NCI-H510A treated with DMSO at 0.1 percent for 48 hours (cell line): ENCODE data around the gene GSK3A.

Experiments used
- DNase-seq: peaks from one replicate; lab custom pipeline; 2025; lab: John Stamatoyannopoulos, UW

Gene GSK3A

DNA sequence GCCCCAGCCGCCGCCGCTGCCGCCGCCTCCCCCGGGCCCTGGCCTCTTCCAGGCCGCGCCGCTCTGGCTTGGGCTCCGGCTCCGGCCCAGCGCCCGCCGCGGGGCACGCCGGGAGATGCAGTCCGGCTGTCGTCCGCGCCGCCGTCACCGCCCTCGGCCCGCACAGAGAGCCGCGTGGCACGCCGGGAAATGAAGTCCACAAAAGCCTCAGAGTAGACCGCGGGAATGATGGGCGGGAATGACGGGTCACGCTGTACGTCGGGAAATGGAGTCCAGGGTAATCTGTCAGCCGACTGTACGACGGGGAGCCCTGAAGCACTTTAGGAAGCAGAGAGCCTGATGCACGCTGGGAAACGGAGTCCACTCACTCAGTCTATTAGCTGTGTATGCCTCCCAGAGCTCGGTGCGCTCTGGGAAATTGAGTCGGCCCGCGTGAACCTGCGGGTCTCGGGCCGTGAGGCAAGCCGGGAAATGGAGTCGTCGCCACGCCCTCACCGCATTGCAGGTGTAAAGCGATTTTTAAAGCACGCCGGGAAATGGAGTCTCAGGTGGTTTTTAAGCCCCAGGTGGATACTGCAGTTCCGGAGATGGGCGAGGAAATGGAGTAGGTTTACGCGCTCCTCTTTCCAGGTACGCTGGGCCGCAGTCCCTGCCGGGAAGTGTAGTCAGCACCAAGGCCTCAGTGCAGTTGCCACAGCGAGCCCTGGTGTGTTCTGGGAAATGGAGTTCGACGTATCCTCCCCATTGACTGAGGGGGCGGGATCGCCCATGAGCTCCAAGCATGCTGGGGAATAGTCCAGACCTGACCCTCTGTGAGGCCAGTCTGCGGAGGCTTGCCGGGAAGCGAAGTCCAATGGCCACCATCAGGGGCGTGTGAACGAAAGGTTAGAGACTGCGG lies at the start of gene GSK3A:
TSS of gene GSK3A (minus strand) at position 91 of the 898 bp plus-strand sequence. CDS start 137 bp downstream, outside the sequence.
- DNase-seq: peak; percentile 100

DNA sequence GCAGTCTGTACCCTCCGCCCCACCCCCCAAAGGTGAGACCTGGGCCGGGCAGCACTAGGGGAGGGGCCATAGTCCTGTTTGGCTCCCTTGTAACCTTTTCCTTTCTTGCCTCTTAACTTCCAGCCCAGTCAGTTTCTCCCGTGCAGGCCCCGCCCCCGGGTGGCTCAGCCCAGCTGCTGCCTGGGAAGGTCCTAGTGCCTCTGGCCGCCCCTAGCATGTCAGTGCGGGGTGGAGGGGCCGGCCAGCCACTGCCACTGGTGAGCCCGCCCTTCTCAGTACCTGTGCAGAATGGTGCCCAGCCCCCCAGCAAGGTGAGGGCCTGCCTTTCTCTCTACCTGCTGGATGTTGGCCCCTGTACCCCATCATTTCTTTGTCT lies 49.0 kb upstream of the GSK3A start:
- DNase-seq: peak; percentile 15

DNA sequence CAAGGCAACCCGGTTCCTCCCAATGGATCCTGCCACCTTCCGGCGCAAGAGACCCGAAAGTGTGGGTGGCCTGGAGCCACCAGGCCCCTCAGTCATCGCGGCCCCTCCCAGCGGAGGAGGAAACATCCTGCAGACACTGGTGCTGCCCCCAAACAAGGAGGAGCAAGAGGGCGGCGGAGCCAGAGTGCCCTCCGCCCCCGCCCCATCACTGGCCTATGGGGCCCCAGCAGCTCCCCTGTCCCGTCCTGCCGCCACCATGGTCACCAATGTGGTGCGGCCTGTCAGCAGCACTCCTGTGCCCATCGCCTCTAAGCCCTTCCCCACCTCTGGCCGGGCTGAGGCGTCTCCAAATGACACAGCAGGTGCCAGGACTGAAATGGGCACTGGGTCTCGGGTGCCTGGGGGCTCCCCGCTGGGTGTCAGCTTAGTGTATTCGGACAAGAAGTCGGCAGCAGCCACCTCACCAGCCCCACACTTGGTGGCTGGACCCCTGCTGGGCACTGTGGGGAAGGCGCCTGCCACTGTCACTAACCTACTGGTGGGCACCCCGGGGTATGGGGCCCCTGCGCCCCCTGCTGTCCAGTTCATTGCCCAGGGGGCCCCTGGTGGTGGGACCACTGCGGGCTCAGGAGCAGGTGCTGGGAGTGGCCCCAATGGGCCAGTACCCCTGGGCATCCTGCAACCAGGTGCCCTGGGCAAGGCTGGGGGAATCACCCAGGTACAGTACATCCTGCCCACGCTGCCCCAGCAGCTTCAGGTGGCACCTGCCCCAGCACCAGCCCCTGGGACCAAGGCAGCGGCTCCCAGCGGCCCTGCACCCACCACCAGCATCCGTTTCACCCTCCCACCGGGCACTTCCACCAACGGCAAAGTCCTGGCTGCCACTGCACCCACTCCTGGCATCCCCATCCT lies 48.4 kb upstream of the GSK3A start:
- DNase-seq: no peak

DNA sequence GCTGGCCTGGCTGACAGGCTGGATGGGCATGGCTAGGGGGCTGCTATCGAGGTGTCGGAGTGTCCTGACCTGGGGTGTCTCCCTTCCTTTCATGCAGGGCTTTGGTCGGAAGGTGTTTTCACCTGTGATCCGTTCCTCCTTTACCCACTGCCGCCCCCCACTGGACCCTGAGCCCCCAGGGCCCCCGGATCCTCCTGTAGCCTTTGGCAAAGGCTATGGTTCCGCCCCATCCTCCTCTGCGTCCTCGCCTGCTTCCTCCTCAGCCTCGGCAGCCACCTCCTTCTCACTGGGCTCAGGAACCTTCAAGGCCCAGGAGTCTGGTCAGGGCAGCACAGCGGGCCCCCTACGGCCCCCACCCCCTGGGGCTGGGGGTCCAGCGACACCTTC lies 47.7 kb upstream of the GSK3A start:
- DNase-seq: no peak

DNA sequence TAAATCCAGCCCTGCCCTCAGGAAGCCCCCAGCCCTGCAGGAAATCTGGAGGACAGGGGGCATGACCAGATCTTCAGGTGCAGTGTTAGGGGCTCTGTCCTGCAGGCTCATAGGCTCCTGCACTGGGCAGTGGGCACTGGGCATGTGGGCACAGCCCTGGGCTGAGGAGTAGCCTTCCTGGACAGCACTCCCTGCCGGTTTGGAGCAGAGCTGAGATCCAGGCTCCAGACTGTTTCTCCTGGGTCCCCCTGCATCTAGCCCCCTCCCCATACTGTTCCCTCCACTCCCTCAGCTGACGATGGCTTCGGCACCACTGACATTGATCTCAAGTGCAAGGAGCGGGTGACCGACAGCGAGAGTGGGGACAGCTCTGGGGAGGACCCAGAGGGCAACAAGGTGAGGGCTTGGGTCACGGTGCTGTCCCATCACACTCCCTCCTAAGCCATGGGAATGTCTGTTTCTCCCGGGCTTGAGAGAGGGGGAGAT lies 47.2 kb upstream of the GSK3A start:
- no peak for DNase-seq

DNA sequence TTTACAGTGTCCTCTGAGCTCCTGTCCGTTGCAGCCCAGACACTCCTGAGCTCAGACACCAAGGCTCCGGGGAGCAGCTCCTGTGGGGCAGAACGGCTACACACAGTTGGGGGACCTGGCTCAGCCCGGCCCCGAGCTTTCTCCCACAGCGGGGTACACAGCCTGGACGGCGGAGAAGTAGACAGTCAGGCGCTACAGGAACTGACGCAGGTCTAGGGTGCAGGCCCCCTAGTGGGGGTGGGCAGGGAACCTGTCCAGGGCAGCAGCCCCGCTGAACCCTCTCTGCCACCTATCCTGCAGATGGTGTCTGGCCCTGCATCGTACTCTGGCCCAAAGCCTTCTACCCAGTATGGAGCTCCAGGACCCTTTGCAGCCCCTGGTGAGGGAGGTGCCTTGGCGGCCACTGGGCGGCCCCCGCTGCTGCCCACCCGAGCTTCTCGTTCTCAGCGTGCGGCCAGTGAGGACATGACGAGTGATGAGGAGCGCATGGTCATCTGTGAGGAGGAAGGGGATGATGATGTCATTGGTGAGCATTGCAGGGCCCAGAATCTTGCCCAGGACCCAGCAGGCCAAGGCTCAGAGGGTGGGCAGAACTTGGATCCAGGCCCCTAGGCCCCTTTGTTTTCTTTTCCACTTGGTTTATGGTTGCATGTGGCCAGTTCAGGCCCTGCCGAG lies 46.6 kb upstream of the GSK3A start:
- no peak for DNase-seq

DNA sequence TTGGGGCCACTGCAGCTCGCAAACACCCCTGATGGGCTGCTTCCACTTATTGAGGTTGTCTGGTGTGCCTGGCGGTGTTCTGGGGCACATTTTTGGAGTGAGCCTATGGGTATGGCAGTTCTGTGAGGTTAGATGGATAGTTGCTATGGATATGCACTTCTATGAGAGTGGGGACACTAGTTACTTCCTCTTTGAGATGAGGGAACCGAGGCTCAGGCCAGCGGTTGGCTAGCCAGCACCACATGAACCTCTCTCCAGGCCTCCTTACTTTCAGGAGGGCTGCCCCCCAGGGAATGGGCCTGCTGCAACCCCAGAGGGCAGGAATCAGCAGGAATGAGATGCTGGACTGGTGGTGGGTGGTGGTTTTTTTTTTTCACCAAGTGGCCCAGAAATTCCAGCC lies 46.0 kb upstream of the GSK3A start:
- DNase-seq: no peak

DNA sequence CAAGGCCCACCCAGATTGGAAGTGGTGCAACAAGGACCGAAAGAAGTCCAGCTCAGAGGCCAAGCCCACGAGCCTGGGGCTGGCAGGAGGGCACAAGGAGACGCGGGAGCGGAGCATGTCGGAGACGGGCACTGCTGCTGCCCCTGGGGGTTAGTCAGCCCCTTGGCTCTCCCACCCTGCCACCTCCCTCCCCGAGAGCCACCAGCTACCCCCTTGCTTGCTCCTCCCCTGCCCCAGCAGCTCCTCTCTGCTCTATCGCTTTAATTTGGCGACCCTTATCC lies 45.4 kb upstream of the GSK3A start:
- DNase-seq: no peak

DNA sequence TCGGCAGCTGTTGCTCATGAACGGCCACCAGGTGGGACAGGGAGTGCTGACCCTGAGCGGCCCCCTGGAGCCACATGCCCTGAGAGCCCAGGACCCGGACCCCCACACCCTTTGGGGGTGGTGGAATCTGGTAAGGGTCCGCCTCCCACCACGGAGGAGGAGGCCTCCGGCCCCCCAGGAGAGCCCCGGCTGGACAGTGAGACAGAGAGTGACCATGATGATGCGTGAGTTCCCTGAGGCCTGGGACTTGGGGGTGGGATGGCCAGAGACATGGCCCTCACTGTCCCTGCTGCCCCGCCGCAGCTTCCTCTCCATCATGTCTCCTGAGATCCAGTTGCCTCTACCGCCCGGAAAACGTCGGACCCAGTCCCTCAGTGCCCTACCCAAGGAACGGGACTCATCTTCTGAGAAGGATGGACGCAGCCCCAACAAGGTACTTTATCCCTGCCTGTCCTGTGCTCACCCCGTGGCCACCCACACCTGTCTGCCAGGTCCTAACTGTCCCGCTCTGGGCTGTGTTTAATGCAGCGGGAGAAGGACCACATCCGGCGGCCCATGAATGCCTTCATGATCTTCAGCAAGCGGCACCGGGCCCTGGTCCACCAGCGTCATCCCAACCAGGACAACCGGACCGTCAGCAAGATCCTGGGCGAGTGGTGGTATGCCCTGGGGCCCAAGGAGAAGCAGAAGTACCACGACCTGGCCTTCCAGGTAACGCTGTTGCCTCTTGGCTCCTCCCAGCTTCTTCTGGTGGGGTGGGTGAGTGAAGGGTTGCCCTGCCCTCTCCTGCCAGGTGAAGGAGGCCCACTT lies 44.8 kb upstream of the GSK3A start:
- no peak for DNase-seq

DNA sequence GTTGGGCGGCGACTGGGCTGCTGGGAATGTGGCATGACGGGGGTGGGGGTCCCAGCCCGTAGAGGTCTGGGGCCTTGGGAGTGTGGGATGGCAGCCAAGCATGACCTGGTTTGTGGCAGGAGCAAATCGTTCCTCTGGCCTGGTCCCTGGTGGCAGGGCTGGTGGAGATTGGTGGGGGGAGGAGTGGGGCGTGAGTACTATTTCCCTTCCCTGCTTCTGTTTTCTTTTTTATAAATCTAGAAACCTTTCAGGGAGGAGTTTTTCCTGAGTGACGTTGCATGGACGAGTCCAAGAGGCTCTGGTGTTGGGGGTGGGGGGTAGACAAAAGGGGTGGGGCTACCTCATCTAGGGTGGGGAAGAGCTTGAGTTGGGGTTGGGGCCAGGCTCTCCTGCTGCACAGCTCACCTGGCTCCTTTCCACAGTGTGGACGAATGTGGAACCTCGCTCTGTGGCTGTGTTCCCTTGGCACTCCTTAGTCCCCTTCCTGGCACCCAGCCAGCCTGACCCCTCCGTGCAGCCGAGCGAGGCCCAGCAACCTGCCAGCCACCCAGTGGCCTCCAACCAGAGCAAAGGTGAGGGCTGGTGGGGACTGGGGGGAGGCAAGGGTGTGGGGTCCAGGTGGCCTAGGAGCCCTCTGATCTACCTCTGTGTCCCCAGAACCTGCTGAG lies 44.1 kb upstream of the GSK3A start:
- no peak for DNase-seq

DNA sequence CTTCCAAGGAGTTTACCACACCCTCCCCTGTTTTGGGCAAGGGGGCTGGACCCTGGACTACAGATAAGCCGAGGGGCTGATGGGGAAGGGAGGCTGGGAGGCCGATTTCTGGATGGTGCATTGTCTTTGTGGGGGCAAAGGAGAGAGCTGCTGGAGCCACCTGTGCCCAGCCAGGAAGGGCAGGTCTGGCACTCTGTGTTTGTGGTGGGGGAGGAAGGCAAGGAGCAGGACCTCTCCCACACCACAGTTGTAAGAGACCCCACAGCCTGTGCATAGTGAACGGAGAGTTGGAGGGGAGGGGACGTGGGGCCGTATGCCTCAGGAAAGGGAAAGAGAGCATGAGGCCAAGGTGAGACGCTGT lies 43.6 kb upstream of the GSK3A start:
- DNase-seq: no peak

DNA sequence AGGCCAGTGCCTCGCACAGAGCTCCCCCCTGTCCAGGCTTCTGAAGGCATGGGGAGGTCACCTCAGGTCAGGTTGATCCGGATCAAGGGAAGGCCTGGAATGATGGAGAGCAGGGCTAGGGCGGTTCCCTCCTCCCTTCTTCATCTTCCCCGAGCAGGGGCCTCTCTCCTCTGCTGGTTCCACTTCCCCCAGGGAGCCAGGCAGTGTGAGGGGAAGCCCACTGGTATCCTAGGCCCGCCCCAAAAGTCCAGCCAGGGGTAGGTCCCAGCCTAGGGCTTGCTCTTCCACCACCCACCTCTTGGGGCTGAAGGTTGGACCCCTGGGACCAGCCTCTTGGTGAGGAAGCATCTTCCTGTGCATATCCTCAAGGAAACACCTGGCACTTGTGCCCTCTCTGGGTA lies 43.1 kb upstream of the GSK3A start:
- DNase-seq: no peak

DNA sequence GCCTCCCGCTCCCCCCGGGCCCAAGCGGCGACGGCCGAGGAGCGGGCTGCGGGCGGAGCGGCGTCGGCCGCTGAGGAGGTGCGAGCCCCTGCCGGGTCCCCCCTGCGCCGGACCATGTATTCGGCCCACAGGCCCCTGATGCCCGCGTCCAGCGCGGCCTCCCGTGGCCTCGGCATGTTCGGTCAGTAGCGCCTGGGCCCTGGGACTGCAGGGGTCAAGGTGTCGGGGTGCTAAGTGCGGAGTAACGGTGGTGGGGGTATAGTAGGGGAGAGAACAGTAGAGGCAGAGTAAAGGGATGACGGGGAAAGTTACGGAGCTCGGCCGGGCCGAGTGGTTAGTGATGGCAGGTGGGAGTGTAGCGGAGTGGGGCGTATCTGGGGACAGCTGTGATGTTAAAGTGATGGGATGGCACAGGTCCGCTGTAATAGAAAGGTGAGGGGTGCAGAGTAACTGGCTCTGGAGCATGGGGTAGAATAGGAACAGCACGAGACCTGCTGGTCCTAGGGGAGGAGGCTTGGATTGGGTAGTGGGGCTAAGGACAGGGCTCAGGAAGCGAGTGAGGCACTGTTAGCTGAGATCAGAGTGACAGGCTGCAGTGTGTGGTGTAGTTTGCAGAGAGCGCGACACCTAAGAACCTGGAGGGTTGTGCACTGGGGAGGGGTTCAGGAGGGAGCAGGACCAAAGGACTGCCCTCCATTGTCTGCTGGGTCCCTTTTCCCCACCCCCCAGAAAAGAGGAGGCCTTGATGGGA lies 42.4 kb upstream of the GSK3A start:
- no peak for DNase-seq

DNA sequence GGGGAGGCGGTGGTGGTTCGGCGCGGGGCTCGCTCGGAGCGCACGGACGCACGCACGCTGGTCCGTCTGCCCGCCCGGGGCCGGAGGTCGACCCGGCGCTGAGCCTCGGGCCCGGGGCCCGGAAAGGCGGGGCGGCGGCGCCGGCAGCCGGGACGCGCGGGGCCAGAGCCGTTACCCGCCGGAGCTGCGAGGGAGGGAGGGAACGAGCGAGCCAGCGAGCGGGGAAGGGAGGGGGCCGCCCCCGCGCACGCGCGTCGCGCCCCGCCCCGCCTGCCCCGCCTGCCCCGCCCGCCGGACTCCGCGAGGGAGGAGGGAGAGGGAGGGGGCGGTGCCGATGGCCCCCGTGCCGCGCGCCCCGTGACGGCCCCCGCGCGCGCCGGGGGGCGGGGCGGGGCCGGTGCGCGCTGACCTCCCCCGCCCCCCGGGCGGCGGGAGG lies 41.7 kb upstream of the GSK3A start:
- peak; percentile 76 for DNase-seq

DNA sequence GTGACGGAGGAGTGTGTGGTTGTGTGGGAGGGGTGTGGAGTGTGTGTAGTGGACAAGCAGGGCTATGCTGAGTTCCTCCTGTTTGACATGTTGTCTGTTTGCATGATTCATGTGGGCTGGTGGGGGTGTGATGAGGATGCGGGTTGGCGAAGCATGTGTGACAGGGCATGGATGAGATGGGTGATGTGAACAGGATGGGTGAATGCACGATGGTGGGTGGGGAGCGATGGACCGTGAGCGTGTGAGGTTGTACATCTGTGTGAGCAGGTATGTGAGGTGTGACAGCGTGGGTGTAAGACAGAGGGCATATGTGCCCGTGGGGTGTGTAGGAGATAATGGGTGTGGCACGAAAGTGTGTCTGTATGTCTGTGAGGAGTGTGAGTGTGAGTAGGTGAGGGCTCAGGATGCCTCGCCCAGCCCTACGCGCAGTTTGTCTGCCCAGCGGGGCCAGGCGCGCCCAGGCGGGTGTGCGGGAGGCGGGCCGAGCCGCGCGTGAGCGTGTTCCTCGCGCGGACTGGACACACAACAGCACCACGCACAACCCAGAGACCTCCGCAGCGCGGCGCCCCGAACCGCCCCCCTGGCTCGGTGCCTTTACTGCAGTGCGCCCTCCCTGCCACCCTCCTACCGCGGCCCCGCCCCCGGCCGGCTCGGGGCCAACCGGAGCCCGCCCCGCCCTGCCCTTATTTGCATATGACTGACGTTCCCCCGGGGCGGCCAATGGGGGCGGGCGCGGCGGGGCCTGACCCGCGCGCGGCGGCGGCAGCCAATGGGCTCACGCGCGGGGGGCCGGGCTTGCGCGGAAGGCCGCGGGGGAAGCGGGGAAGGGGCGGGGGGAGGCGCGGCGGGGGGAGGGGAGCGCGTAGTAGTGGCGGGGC lies 41.0 kb upstream of the GSK3A start:
- DNase-seq: peak; percentile 83

DNA sequence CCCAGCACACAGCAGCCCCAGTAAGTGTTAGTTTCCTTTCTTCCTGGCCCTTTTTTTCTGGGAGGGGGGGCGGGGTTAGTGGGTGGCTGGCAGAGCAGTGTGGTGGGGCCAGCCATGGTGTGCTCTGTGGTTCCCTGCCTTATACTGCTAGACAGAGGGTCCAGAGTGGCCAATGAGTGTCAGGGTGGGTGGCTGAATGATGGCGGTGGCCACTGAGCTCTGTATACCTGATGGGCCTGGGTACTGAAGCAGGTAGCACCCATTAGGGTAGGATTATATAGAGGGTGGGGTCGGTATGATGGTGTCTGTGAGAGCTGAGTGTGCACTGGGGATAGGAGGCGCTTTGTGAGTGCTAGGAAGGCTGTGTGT lies 40.4 kb upstream of the GSK3A start:
- no peak for DNase-seq

DNA sequence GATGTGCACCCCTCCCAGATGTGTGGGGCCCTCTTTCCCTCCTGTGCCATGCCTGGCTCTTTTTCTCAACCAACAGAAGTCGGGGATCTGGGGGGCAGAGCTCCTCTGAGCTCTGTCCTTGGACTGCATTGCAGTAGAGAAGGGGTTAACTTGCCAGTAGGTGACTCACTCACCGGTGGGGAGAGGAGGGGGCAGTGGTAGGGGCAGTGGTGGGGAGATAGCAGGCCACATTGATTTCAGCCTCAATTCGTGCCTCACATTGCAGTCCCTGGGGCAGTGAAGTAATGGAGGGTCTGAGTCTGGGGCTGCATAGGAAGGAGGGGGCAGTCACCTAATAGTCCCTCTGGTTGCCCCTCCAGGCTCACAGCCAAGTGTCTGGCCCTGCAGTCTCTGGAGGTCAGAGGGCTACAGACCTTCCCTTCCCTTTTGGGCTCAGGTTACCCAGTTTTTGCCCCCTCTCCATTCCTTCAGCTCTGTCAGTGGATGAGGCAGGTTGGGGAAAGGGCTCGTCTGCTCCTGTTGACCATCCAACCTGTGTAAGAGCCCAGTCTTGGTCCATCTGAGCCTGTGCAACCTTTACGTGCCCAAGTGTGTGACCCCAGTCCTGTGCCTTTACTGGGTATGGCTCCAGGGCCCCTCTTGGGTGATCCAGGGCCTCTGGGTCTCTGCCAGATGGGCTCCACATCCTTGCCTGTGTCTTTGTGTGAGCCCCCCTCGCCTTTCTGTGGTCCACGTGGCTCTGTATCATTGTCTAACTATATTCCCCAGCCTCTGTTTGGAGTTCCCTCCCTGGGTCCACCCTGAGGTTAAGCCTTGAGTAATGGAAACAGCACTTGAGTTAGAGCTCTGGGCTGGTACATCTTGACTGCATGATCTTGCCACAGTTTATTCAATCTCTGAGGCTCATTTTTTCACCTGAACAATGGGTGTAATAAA lies 39.7 kb upstream of the GSK3A start:
- DNase-seq: no peak

DNA sequence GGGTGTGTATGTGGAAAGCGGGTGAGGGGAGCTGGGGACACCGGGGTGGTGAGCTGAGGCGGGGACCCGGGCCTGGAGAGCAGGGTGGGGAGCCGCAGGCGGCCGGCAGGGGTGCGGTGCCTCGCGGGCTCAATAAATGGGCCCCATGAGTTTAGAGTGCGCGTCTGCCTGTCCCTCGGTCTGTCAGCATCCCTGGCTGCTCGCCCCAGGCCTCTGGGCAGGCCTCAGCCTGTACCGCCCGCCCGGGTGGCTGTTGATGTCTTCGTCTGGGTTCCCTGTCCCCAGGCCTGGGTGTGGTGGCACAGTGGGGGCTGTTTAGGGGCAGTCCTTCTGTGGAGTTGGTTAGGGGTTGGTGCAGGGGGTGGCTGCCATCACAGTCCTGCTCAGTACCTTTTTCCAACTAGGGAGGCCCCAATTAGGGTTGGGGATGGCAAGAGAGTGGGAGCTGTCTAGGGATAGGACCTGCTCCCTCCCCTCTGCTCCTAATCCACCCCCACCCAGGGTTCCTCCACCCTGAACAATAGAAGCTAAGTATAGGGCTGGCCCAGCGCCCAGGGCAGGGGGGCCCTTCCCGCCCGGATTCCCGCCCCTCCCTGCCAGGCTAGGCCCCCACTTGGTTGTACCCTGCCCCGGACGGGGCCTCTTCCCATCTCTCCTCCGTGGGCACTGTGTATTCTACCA lies 38.9 kb upstream of the GSK3A start:
- DNase-seq: peak; percentile 4
